NOMO-1 (cell line): ENCODE measurements around the gene CDNF.
"Not testable (repeated sequence)": the region's sequence is repeated elsewhere in the genome, so short reads cannot be mapped to it uniquely, and the experiment has no call there.

Experiments
- DNase-seq, 2 experiments: peaks; one replicate each; lab custom pipeline; 2025; ENCODE audit not compliant: unreplicated experiment in 2 of 2; lab: John Stamatoyannopoulos, UW

The CDNF gene

GRCh38 chr10:14840178-14840577 lies 2.3 kb upstream of the CDNF start:
- no peak for DNase-seq

GRCh38 chr10:14839305-14839695 lies 1.5 kb upstream of the CDNF start:
- no peak for DNase-seq

GRCh38 chr10:14838582-14839304 lies 906 bp upstream of the CDNF start:
- peak in 1 of 2 experiments; percentile 8 for DNase-seq

- no peak for DNase-seq
Observed at GRCh38 chr10:14837003-14837756, 657 bp downstream of the CDNF start.

GRCh38 chr10:14836208-14836607 lies 1.6 kb downstream of the CDNF start:
- DNase-seq, result no peak

GRCh38 chr10:14833106-14833505 lies 4.7 kb downstream of the CDNF start:
- no peak for DNase-seq

- peak in 1 of 2 experiments; percentile 75 for DNase-seq
Observed at GRCh38 chr10:14826076-14826829, 11.6 kb downstream of the CDNF start.

GRCh38 chr10:14823966-14824365 lies 13.9 kb downstream of the CDNF start:
- no peak for DNase-seq

GRCh38 chr10:14822879-14823755 lies 14.7 kb downstream of the CDNF start:
- peak; percentile 62 to 82 for DNase-seq

- no peak for DNase-seq
Observed at GRCh38 chr10:14821635-14822375, 16.0 kb downstream of the CDNF start.

GRCh38 chr10:14820775-14821154 lies 17.1 kb downstream of the CDNF start:
- DNase-seq, result no peak

GRCh38 chr10:14820010-14820774 lies 17.6 kb downstream of the CDNF start:
- no peak for DNase-seq

GRCh38 chr10:14816717-14817116 lies 21.1 kb downstream of the CDNF start:
- not testable (repeated sequence) for DNase-seq

- DNase-seq, result peak; percentile 26 to 79
Observed at GRCh38 chr10:14815681-14816080, 22.2 kb downstream of the CDNF start.

- DNase-seq, result no peak
Observed at GRCh38 chr10:14812271-14812670, 25.6 kb downstream of the CDNF start.

GRCh38 chr10:14810969-14811953 lies 26.6 kb downstream of the CDNF start:
- DNase-seq, result no peak

- no peak for DNase-seq
Observed at GRCh38 chr10:14806318-14806717, 31.5 kb downstream of the CDNF start.

- no peak for DNase-seq
Observed at GRCh38 chr10:14803827-14804226, 34.0 kb downstream of the CDNF start.
